Psoas muscle (tissue), 8 donors: ENCODE results near the gene LBR. TPM values are rescaled to one million over a fixed set of nuclear protein-coding genes. Genes with fewer than 3 reads are reported as not detected.

Experiments
- ATAC-seq, 4 donors: fragments of 200-7000 bp; cut with Tn5 transposase; one replicate each; pipeline ENCODE4 v1.9.1; 2020; ENCODE audit warnings: moderate library complexity in 3 of 4, mild to moderate bottlenecking in 2 of 4
- DNase-seq, 2 donors: peaks; one replicate each; pipeline ENCODE4 v3.0.0-alpha.2; 2020
- H3K27ac ChIP-seq: fragments of 200-600 bp; one replicate; pipeline ENCODE4 v1.8.0; 2022
- H3K27me3 ChIP-seq, 3 donors: fragments of 200-600 bp in 1 of 3; one replicate each; pipeline versions ENCODE4 v1.6.1 to v1.8.0; 2013 to 2022; ENCODE audit warnings: low read length in 2 of 3, mild to moderate bottlenecking in 2 of 3, moderate library complexity in 1 of 3; ENCODE audit not compliant: insufficient read depth in 3 of 3
- H3K36me3 ChIP-seq, 2 donors: fragments of 200-600 bp in 1 of 2; one replicate each; pipeline versions ENCODE4 v1.6.1 to v1.8.0; 2013 to 2022; ENCODE audit warnings: low read depth in 1 of 2, mild to moderate bottlenecking in 1 of 2, moderate library complexity in 1 of 2; ENCODE audit not compliant: insufficient read depth in 1 of 2
- H3K4me1 ChIP-seq: fragments of 200-600 bp; one replicate; pipeline ENCODE4 v1.8.0; 2022
- H3K4me3 ChIP-seq: fragments of 200-600 bp; one replicate; pipeline ENCODE4 v1.8.0; 2022; ENCODE audit warnings: mild to moderate bottlenecking
- H3K9me3 ChIP-seq: fragments of 200-600 bp; one replicate; pipeline ENCODE4 v1.8.0; 2022
- WGBS, 3 donors: extraction: QIAGEN DNeasy Blood & Tissue Kit; methylation state at CpG; one replicate each; pipeline versions ENCODE4 v1.1.6 to v1.1.7; 2013; 5-methylcytosine and 5-hydroxymethylcytosine counted together
- intact Hi-C, 2 donors: fragments of 100-400 bp; cut with DNase I; formaldehyde crosslinking; loops; one replicate each; pipeline versions ENCODE4 v1.11.0 to v1.14.2; 2022
- polyA plus RNA-seq, 3 donors: library from polyadenylated mRNA; stranded (reverse); fragments of 200-250 nt; gene quantifications; one replicate each; pipeline ENCODE4 v1.2.3, GENCODE V29; 2013
- total RNA-seq, 4 donors: library from RNA; stranded (reverse); fragmentation: NEBNext Ultra II Directional in 2 of 4; extraction: Animal tissue kit (Norgen Biotek cat#: 25700) in 2 of 4; gene quantifications; one replicate each; pipeline versions ENCODE4 v1.2.1 to v1.2.4, GENCODE V29; 2021 to 2023
- TF ChIP-seq, protein P1 (sequence below): fragments of 200-600 bp; IDR thresholded peaks from one replicate; pipeline ENCODE4 v1.8.0; 2022; ENCODE audit warnings: antibody characterized with exemption
- donor health status: healthy with polysubstance abuse.
- donor health status: DM: no; HTN: no; CAD: no; lungs with moderate emphysema.
- donor health status: Bipolar disorder and iron deficiency.
- donor health status: healthy.
- donor health status: DM: yes; HTN: yes; CAD: no.
- donor health status: DM: no; HTN: no; CAD: no.
- donor health status: DM: no; HTN: no; CAD: no.
- donor health status: DM: yes; HTN: yes; CAD: no.

The LBR gene
- total and polyA plus RNA-seq, 7 donors = 6.8 to 22.8 (median 14.6) TPM

DNA sequence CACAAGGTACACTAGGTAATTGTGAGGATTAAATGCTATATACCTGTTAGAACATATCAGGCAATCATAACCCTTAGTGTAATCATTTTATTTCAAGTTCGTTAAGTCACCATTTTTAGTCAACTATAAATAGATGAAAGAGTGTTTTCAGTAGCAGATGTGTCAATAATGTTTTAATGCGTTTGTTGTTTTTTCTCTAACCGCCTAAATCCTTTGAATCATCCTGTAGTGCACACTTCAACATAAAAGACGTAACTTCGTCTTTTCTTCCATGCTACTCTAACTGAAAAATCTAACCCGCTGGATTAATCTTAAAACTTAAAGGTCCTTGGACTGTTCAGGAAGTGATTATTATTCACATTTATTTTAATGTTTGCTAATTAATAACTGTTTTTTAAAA, 7.2 kb upstream of the LBR start:
- Histone ChIP-seq H3K9me3 (no peaks in the 10 kb centered on the region), H3K36me3 (no peaks in the 10 kb centered on the region), H3K4me1 (no peaks in the 10 kb centered on the region), H3K4me3 (no peak overlapping the region), H3K27ac (no peak overlapping the region), H3K27me3 (no peaks in the 10 kb centered on the region)
- intact Hi-C loops = no loop called here
- 79 to 81% (median 81%) methylated on average over 6 of the region's 6 CpGs for WGBS, 3 donors
- no peak for DNase-seq
- ATAC-seq = no peak
- TF ChIP-seq, protein P1, sequence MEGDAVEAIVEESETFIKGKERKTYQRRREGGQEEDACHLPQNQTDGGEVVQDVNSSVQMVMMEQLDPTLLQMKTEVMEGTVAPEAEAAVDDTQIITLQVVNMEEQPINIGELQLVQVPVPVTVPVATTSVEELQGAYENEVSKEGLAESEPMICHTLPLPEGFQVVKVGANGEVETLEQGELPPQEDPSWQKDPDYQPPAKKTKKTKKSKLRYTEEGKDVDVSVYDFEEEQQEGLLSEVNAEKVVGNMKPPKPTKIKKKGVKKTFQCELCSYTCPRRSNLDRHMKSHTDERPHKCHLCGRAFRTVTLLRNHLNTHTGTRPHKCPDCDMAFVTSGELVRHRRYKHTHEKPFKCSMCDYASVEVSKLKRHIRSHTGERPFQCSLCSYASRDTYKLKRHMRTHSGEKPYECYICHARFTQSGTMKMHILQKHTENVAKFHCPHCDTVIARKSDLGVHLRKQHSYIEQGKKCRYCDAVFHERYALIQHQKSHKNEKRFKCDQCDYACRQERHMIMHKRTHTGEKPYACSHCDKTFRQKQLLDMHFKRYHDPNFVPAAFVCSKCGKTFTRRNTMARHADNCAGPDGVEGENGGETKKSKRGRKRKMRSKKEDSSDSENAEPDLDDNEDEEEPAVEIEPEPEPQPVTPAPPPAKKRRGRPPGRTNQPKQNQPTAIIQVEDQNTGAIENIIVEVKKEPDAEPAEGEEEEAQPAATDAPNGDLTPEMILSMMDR = no peak

DNA sequence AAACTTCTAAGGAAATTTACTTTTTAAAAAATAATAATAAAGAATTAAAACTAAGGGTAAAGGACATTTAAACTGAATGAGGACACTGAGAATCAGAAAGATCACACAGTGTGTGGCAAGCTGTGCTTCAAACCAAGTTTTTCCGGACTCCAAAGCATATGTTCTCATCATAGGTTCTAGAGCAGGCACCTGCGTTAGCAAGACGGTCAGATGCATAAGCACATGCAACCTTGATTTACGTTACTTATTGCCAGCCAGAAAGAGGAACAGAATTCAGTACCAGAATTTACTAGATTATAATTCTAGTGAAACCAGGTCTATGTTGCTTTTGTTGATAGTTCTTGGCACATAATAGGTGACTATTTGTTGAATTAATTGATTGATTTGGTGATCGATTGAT, 6.2 kb upstream of the LBR start:
- Histone ChIP-seq H3K4me3 (no peak overlapping the region), H3K9me3 (no peaks in the 10 kb centered on the region), H3K27me3 (no peaks in the 10 kb centered on the region), H3K27ac (no peak overlapping the region), H3K36me3 (no peaks in the 10 kb centered on the region), H3K4me1 (no peaks in the 10 kb centered on the region)
- 81 to 90% (median 88%) methylated on average over 5 of the region's 5 CpGs for WGBS, 3 donors
- intact Hi-C loops = no loop called here
- TF ChIP-seq, protein P1 = no peak
- no peak for DNase-seq
- no peak for ATAC-seq

DNA sequence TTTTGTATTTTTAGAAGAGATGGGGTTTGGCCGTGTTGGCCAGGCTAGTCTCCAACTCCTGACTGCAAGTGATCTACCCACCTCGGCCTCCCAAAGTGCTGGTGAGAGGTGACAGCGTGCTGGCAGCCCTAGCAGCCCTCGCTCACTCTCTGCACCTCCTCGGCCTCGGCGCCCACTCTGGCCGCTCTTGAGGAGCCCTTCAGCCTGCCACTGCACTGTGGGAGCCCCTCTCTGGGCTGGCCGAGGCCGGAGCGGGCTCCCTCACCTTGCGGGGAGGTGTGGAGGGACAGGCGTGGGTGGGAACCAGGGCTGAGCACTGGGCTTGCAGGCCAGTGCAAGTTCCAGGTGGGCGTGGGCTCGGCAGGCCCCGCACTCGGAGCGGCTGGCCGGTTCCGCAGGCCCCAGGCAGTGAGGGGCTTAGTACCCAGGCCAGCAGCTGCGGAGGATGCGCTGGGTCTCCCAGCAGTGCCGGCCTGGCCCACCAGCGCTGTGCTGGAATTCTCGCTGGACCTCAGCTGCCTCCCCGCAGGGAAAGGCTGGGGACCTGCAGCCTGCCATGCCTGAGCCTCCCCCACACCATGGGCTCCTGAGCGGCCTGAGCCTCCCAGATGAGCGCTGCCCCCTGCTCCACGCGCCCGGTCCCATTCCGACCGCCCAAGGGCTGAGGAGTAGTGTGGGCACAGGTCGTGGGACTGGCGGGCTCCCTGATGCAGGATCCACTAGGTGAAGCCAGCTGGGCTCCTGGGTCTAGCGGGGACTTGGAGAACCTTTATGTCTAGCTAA, 3.4 kb upstream of the LBR start:
- Histone ChIP-seq H3K9me3 (no peaks in the 10 kb centered on the region), H3K27me3 (no peaks in the 10 kb centered on the region), H3K36me3 (no peaks in the 10 kb centered on the region), H3K4me1 (peaks cover 4% of the 10 kb centered on the region), H3K27ac (no peak overlapping the region), H3K4me3 (no peak overlapping the region)
- intact Hi-C loops = no loop called here
- peak in 1 of 2 donors; percentile 18 for DNase-seq
- TF ChIP-seq, protein P1 = no peak
- 92 to 95% (median 94%) methylated on average over 35 to 36 of the region's 36 CpGs for WGBS, 3 donors
- no peak for ATAC-seq

DNA sequence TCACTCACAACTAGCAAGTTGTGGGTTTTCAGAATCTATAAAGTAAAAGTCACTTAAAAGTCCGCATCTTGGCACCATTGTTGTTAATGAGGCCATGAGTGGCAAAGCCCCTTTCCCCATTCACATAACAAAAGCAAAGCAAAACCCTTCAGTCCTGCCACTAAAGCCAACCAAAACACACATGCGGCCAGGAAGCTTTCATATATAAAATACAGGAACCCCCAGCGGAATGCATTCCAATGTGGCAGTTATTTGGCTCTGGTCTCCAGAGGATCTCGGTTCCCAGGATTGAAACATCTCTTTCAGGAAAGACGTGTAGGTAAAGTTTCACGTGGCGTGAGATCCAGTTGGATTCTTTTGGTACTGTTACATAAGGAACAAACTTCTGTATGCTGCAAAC, 2.5 kb upstream of the LBR start:
- DNase-seq (no peak), ATAC-seq (no peak)
- Histone ChIP-seq H3K36me3 (no peaks in the 10 kb centered on the region), H3K9me3 (no peaks in the 10 kb centered on the region), H3K27me3 (no peaks in the 10 kb centered on the region), H3K27ac (no peak overlapping the region), H3K4me3 (no peak overlapping the region), H3K4me1 (peaks cover 14% of the 10 kb centered on the region)
- TF ChIP-seq, protein P1 = no peak
- WGBS, 3 donors = 75 to 78% (median 77%) methylated on average over 7 of the region's 7 CpGs
- intact Hi-C loops = no loop called here
